GM04504 (cell line): ENCODE measurements around the gene WDR48.

Source experiments
- DNase-seq: peaks from one replicate; pipeline ENCODE4 v3.0.0-alpha.2; 2012; ENCODE audit warnings: low read depth

The WDR48 gene

GRCh38 chr3:39064646-39065045 is 12.8 kb downstream of the WDR48 start:
- peak; percentile 25 for DNase-seq

- peak; percentile 6 for DNase-seq
These were observed 13.4 kb downstream of the WDR48 start for GRCh38 chr3:39065197-39065596.

GRCh38 chr3:39067286-39067685 is 15.5 kb downstream of the WDR48 start:
- DNase-seq: no peak

- DNase-seq: no peak
These were observed 16.7 kb downstream of the WDR48 start for GRCh38 chr3:39068556-39068955.

- DNase-seq: no peak
These were observed 24.1 kb downstream of the WDR48 start for GRCh38 chr3:39075910-39076309.

GRCh38 chr3:39079530-39079929 is 27.7 kb downstream of the WDR48 start:
- no peak for DNase-seq

- DNase-seq: no peak
These were observed 28.2 kb downstream of the WDR48 start for GRCh38 chr3:39080026-39080425.

GRCh38 chr3:39082666-39083313 is 31.0 kb downstream of the WDR48 start:
- DNase-seq: no peak

- no peak for DNase-seq
These were observed 34.3 kb downstream of the WDR48 start for GRCh38 chr3:39086144-39086543.

- DNase-seq: no peak
These were observed 36.6 kb downstream of the WDR48 start for GRCh38 chr3:39088456-39088855.

- no peak for DNase-seq
These were observed 37.1 kb downstream of the WDR48 start for GRCh38 chr3:39088889-39089288.

- no peak for DNase-seq
These were observed 39.1 kb downstream of the WDR48 start for GRCh38 chr3:39090922-39091321.

- DNase-seq: no peak
These were observed 43.2 kb downstream of the WDR48 start for GRCh38 chr3:39094851-39095677.

- no peak for DNase-seq
These were observed 44.0 kb downstream of the WDR48 start for GRCh38 chr3:39095778-39096177.

GRCh38 chr3:39096775-39097174 is 45.0 kb downstream of the WDR48 start:
- no peak for DNase-seq

GRCh38 chr3:39097716-39098472 is 46.1 kb downstream of the WDR48 start:
- DNase-seq: no peak

- DNase-seq: no peak
These were observed 46.7 kb downstream of the WDR48 start for GRCh38 chr3:39098473-39099000.

GRCh38 chr3:39099242-39099641 is 47.4 kb downstream of the WDR48 start:
- DNase-seq: no peak

GRCh38 chr3:39099738-39100499 is 48.1 kb downstream of the WDR48 start:
- no peak for DNase-seq

GRCh38 chr3:39100500-39100886 is 48.7 kb downstream of the WDR48 start:
- no peak for DNase-seq

- DNase-seq: no peak
These were observed 49.3 kb downstream of the WDR48 start for GRCh38 chr3:39101022-39101689.
